Epithelial cell of esophagus (primary cell): Measurements from ENCODE around the gene ERG.

Experiments
- DNase-seq: peaks from one replicate; pipeline ENCODE4 v3.0.0; 2010; ENCODE audit warnings: low read depth
- H3K4me3 ChIP-seq: 2 replicates; pipeline ENCODE4 v1.5.1; 2011; ENCODE audit warnings: mild to moderate bottlenecking, low read length, control low read depth
- CTCF ChIP-seq: IDR thresholded peaks from 2 replicates; pipeline ENCODE4 v1.5.1; 2011; ENCODE audit warnings: low read depth, mild to moderate bottlenecking, low read length, control low read depth, inconsistent platforms; ENCODE audit not compliant: insufficient read depth; ENCODE audit errors: missing control alignments

Gene ERG

GRCh38 chr21:38402291-38402690 lies 96.0 kb downstream of the ERG start:
- no peak overlapping the region for H3K4me3 ChIP-seq
- DNase-seq, result peak; percentile 71
- no peak for TF ChIP-seq CTCF

GRCh38 chr21:38401191-38401926 lies 96.9 kb downstream of the ERG start:
- DNase-seq, result no peak
- no peak overlapping the region for H3K4me3 ChIP-seq
- no peak for TF ChIP-seq CTCF

DNA sequence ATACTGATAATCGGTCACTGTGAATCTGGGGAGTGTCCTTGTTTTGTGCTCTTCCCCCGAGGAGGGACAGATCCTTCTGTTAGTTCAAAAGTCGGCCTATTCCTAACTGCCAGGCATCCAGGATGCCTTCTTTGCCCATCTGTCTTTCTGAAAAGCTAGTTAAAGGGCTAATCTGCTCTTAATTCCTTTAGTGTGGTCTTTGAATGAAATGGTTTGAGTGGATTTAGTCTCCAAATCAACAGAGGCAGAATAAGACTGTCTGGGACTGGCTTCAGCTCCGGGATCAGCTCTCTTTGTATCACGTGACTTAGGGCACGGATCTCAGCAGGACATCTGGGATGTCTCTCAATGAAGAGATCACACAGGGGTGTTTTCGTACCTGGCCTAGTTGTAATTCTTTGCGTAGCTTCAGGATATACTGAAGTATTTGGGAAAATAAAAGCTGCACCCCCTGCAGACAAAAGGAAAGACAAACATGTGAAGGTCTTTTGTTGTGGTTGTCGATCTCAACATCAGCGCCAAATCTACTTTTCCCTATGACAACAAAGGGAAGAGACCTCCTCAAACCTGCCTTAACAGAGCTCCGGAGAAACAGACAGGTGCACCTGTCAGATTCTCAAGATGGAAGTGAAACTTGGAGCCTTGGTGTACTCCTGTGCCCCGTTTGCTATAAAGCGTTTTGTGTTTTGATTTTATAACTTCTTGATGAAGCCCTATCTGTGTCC lies 97.9 kb downstream of the ERG start:
- DNase-seq, result no peak
- H3K4me3 ChIP-seq, result no peak overlapping the region
- TF ChIP-seq CTCF, result no peak

DNA sequence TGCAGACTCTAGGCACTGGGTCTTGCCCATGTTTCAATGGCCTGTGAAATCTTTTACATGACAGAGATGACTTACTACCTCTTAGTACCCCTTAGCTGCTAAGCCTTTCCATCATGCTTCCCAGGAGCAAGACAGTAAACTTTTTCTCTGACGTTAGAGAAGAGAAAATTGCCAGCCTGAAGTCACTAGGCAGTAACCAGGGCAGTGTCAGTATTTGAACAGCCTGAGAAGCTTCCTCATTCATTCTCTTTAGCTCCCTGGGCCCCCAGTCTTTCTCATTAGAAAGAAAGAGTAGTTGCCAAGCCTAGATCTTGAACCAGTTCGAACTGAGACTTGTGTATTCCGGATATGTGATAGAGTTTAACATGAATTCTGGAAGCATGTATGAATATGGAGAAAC lies 99.2 kb downstream of the ERG start:
- no peak overlapping the region for H3K4me3 ChIP-seq
- TF ChIP-seq CTCF, result no peak
- no peak for DNase-seq

GRCh38 chr21:38396325-38396724 lies 102.0 kb downstream of the ERG start:
- no peak for TF ChIP-seq CTCF
- DNase-seq, result no peak
- no peak overlapping the region for H3K4me3 ChIP-seq

GRCh38 chr21:38395581-38395980 lies 102.7 kb downstream of the ERG start:
- DNase-seq, result no peak

More at GRCh38 chr21:38395581-38395980, 102.7 kb downstream of the ERG start:
- H3K4me3 ChIP-seq, result no peak overlapping the region
- TF ChIP-seq CTCF, result no peak
